A549 (cell line): ENCODE data around the gene ZSCAN2. TPM values are rescaled to one million over a fixed set of nuclear protein-coding genes. Genes with fewer than 3 reads are reported as not detected.

Source experiments
- ATAC-seq, 2 experiments: fragments of 200-7000 bp in 1 of 2; fragments of >200 bp in 1 of 2; cut with Nextera tagmentation in 1 of 2; cut with Tn5 transposase in 1 of 2; 3 replicates each; pipeline versions ENCODE4 v1.8.0 to v1.9.1; 2018 to 2020; ENCODE audit warnings: mild to moderate bottlenecking in 1 of 2, moderate library complexity in 1 of 2
- CTCF ChIA-PET: fragments of 300-600 bp; sonication (Branson Sonifier 250); formaldehyde crosslinking; extraction: SDS; loops from one replicate; lab custom pipeline; 2021; ENCODE audit warnings: antibody characterized with exemption, inconsistent platforms; lab: Yijun Ruan, JAX
- POLR2A ChIA-PET: fragments of 350-600 bp; formaldehyde crosslinking; extraction: SDS; loops from one replicate; lab custom pipeline; 2021; ENCODE audit warnings: antibody characterized with exemption, inconsistent platforms; lab: Yijun Ruan, JAX
- DNase-seq, 2 experiments: peaks; one replicate each; pipeline versions ENCODE4 v3.0.0 to v3.0.0-alpha.2; 2011 to 2016; ENCODE audit warnings: low read depth in 1 of 2, low spot score in 1 of 2
- FAIRE-seq: peaks from 2 replicates; lab custom pipeline; 2011; peaks lifted over from hg19 to GRCh38; lab: Jason Lieb, UNC
- H3K27ac ChIP-seq, 2 experiments: fragments of >200 bp; sonication (Bioruptor Twin); formaldehyde crosslinking; 3 replicates each; pipeline ENCODE4 v1.5.1; 2016 to 2017
- H3K4me1 ChIP-seq: fragments of >200 bp; sonication (Bioruptor Twin); formaldehyde crosslinking; 3 replicates; pipeline ENCODE4 v1.6.1; 2016
- H3K4me2 ChIP-seq: fragments of >200 bp; sonication (Bioruptor Twin); formaldehyde crosslinking; 3 replicates; pipeline ENCODE4 v1.6.1; 2016
- H3K4me3 ChIP-seq: fragments of >200 bp; sonication (Bioruptor Twin); formaldehyde crosslinking; 3 replicates; pipeline ENCODE4 v1.5.1; 2016
- H3K9me3 ChIP-seq: fragments of >200 bp; sonication (Bioruptor Twin); formaldehyde crosslinking; 3 replicates; pipeline ENCODE4 v1.6.1; 2016
- BCL3 ChIP-seq: fragments of >200 bp; sonication (Bioruptor Twin); formaldehyde crosslinking; IDR thresholded peaks from 3 replicates; pipeline ENCODE4 v1.6.1; 2016
- BHLHE40 ChIP-seq: IDR thresholded peaks from 2 replicates; pipeline ENCODE4 v1.6.1; 2012; ENCODE audit warnings: low read depth, low read length, inconsistent platforms
- CHD2 ChIP-seq: fragments of 150-350 bp; IDR thresholded peaks from 2 replicates; pipeline ENCODE4 v1.6.1; 2014; ENCODE audit warnings: low read length; ENCODE audit not compliant: partially characterized antibody
- E2F6 ChIP-seq: IDR thresholded peaks from 2 replicates; pipeline ENCODE4 v1.6.1; 2012; ENCODE audit warnings: low read depth, borderline replicate concordance
- FOSL2 ChIP-seq, 2 experiments: fragments of 450-650 bp in 1 of 2; fragments of >200 bp in 1 of 2; sonication (Bioruptor Twin) in 1 of 2; formaldehyde crosslinking; IDR thresholded peaks; 2 replicates each; pipeline versions ENCODE4 v1.5.0 to v1.6.1; 2016 to 2020; ENCODE audit warnings: mild to moderate bottlenecking in 1 of 2, moderate library complexity in 1 of 2
- HMGXB4 ChIP-seq: fragments of 250-450 bp; sonication (Bioruptor Pico); IDR thresholded peaks from 2 replicates; pipeline ENCODE4 v1.5.0; 2021; ENCODE audit warnings: mild to moderate bottlenecking, moderate library complexity, borderline replicate concordance
- JUN ChIP-seq, 2 experiments: fragments of >200 bp; sonication (Bioruptor Twin); formaldehyde crosslinking; IDR thresholded peaks; 2 replicates in 1 of 2; 3 replicates in 1 of 2; pipeline ENCODE4 v1.6.1; 2016 to 2017
- KDM5A ChIP-seq: fragments of 200-600 bp; sonication (generic); IDR thresholded peaks from 2 replicates; pipeline ENCODE4 v1.6.1; 2016; ENCODE audit warnings: antibody characterized with exemption, mild to moderate bottlenecking
- MAZ ChIP-seq: fragments of 150-350 bp; IDR thresholded peaks from 2 replicates; pipeline ENCODE4 v1.6.1; 2014; ENCODE audit warnings: antibody characterized with exemption, low read depth, low read length, borderline replicate concordance
- MYC ChIP-seq: IDR thresholded peaks from 2 replicates; pipeline ENCODE4 v1.6.1; 2012; ENCODE audit warnings: mild to moderate bottlenecking, inconsistent platforms, low read length, improper control_type of control experiment, borderline replicate concordance
- NFE2L2 ChIP-seq: fragments of 150-350 bp; conservative IDR thresholded peaks from 2 replicates; pipeline ENCODE4 v1.6.1; 2014; ENCODE audit warnings: low read length
- PHF8 ChIP-seq: fragments of 200-600 bp; sonication (generic); IDR thresholded peaks from 2 replicates; pipeline ENCODE4 v1.6.1; 2016; ENCODE audit warnings: low read depth, mild to moderate bottlenecking, antibody characterized with exemption, moderate library complexity, borderline replicate concordance
- POLR2A ChIP-seq: IDR thresholded peaks from 2 replicates; pipeline ENCODE4 v1.6.1; 2012; ENCODE audit warnings: mild to moderate bottlenecking, low read length
- POLR2AphosphoS2 ChIP-seq: conservative IDR thresholded peaks from 2 replicates; pipeline ENCODE4 v1.6.1; 2012; ENCODE audit warnings: low read length, improper control_type of control experiment, inconsistent platforms
- RAD21 ChIP-seq, 2 experiments: fragments of >200 bp in 1 of 2; sonication (Bioruptor Twin) in 1 of 2; formaldehyde crosslinking in 1 of 2; IDR thresholded peaks in 1 of 2; conservative IDR thresholded peaks in 1 of 2; 2 replicates in 1 of 2; 3 replicates in 1 of 2; pipeline ENCODE4 v1.6.1; 2012 to 2018; ENCODE audit warnings: inconsistent platforms in 1 of 2
- RCOR1 ChIP-seq: fragments of 150-350 bp; IDR thresholded peaks from 2 replicates; pipeline ENCODE4 v1.6.1; 2014; ENCODE audit warnings: antibody characterized with exemption, low read length, low read depth
- SMC3 ChIP-seq: fragments of >200 bp; sonication (Bioruptor Twin); formaldehyde crosslinking; IDR thresholded peaks from 3 replicates; pipeline ENCODE4 v1.6.1; 2018; ENCODE audit warnings: inconsistent platforms
- SREBF2 ChIP-seq: fragments of 450-650 bp; IDR thresholded peaks from 2 replicates; pipeline ENCODE4 v1.6.1; 2014; ENCODE audit warnings: mild to moderate bottlenecking, moderate library complexity
- ZC3H11A ChIP-seq: fragments of 450-650 bp; IDR thresholded peaks from 2 replicates; pipeline ENCODE4 v1.6.1; 2014; ENCODE audit warnings: antibody characterized with exemption, mild to moderate bottlenecking
- WGBS: methylation state at CpG from one replicate; pipeline ENCODE4 v1.1.6; 2017; ENCODE audit errors: missing lambda C conversion rate; 5-methylcytosine and 5-hydroxymethylcytosine counted together
- polyA plus RNA-seq, 4 experiments: library from polyadenylated mRNA; depleted of rRNA in 3 of 4; stranded (reverse); fragments of >200 nt; fragmentation: RNase III in 1 of 4; extraction: RNeasy Plus Mini Kit Qiagen cat#74134 plus additional on column Dnase treatment in 1 of 4; gene quantifications; 2 replicates in 3 of 4; 3 replicates in 1 of 4; pipeline ENCODE4 v1.2.3, GENCODE V29; 2011 to 2017
- TF ChIP-seq, protein P1 (sequence below): fragments of >200 bp; sonication (Bioruptor Twin); formaldehyde crosslinking; IDR thresholded peaks from 3 replicates; pipeline ENCODE4 v1.5.1; 2016
- TF ChIP-seq, protein P2 (sequence below): IDR thresholded peaks from 2 replicates; pipeline ENCODE4 v1.6.1; 2012
- TF ChIP-seq, protein P3 (sequence below): fragments of 200-600 bp; sonication (generic); IDR thresholded peaks from 2 replicates; pipeline ENCODE4 v1.6.1; 2016; ENCODE audit warnings: antibody characterized with exemption, mild to moderate bottlenecking, moderate library complexity
- TF ChIP-seq, protein P4 (sequence below): fragments of 450-650 bp; IDR thresholded peaks from 2 replicates; pipeline ENCODE4 v1.6.1; 2014; ENCODE audit warnings: antibody characterized with exemption

ZSCAN2 gene
- polyA plus RNA-seq, 2 of the 4 experiments (the other 2 are of a cell fraction), result 16.5 to 17.5 TPM

DNA sequence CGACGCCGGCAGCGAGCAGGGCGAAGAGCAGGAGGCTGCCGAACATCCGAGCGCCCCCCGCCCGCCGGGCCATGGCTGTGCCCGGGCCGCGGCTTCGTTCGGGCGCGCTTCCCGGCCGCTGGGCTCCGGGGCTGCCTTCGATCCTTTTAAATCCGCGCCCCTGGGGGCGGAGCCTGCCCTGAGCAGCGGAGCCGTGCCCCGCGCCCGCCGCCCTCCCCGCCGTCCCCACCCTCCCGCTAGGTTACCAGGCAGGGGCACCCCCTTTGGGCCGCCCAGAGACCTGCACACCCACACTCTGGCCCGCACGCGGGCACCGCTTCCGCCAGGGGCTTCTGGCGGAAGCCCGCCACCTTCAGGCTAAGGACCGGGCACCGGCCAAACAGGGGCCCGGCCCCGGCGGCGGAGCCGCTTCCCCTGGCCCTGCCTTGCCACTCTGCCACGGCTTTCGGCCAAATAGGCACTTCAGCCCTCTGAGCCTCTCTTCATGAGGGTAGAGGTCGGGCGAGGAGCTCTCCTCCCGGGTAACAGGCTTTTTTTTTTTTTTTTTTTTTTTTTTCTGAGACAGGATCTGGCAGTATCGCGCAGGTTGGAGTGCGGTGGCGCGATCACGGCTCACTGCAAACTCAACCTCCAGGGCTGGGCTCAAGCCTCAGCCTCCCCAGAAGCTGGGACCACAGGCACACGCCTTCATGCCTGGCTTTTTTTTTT, 57.4 kb downstream of the ZSCAN2 start, which contains the start of gene NMB:
TSS of gene NMB (minus strand) at position 120 of the 708 bp plus-strand sequence. CDS start at position 73, 47 bp downstream.
- Histone ChIP-seq H3K27ac (peak within 1 kb of the TSS; percentile 83 to 88), H3K4me1 (peaks cover 29% of the 10 kb centered on the region), H3K4me2 (peak within 1 kb of the TSS; percentile 79), H3K9me3 (no peaks in the 10 kb centered on the region), H3K4me3 (peak within 1 kb of the TSS; percentile 47)
- ChIA-PET POLR2A (interaction anchor here (0.6 to 2.2 kb wide), 15 partner anchors 17 to 384 kb away, joined by 3 to 27 read pairs (median 4); partner anchors contain the start of gene SEC11A), CTCF (interaction anchor here (0.6 to 8.6 kb wide), 42 partner anchors 10 to 899 kb away, joined by 3 to 85 read pairs (median 4); partner anchors contain the start of gene SEC11A)
- TF ChIP-seq, protein P1, sequence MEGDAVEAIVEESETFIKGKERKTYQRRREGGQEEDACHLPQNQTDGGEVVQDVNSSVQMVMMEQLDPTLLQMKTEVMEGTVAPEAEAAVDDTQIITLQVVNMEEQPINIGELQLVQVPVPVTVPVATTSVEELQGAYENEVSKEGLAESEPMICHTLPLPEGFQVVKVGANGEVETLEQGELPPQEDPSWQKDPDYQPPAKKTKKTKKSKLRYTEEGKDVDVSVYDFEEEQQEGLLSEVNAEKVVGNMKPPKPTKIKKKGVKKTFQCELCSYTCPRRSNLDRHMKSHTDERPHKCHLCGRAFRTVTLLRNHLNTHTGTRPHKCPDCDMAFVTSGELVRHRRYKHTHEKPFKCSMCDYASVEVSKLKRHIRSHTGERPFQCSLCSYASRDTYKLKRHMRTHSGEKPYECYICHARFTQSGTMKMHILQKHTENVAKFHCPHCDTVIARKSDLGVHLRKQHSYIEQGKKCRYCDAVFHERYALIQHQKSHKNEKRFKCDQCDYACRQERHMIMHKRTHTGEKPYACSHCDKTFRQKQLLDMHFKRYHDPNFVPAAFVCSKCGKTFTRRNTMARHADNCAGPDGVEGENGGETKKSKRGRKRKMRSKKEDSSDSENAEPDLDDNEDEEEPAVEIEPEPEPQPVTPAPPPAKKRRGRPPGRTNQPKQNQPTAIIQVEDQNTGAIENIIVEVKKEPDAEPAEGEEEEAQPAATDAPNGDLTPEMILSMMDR, result peak; percentile 83
- TF ChIP-seq ZC3H11A, result no peak
- TF ChIP-seq FOSL2 (IDR thresholded peaks at IDR 0.05), result no peak
- no peak for TF ChIP-seq FOSL2 (CRISPR knock-in tag; IDR thresholded peaks at IDR 0.05)
- peak; percentile 81 for TF ChIP-seq SMC3
- TF ChIP-seq, protein P2, sequence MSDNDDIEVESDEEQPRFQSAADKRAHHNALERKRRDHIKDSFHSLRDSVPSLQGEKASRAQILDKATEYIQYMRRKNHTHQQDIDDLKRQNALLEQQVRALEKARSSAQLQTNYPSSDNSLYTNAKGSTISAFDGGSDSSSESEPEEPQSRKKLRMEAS, result peak; percentile 80
- TF ChIP-seq E2F6, result peak; percentile 62; the same call in 1 of the 2 replicates
- TF ChIP-seq MYC, result peak; percentile 80; the same call in 1 of the 2 replicates
- TF ChIP-seq, protein P3, sequence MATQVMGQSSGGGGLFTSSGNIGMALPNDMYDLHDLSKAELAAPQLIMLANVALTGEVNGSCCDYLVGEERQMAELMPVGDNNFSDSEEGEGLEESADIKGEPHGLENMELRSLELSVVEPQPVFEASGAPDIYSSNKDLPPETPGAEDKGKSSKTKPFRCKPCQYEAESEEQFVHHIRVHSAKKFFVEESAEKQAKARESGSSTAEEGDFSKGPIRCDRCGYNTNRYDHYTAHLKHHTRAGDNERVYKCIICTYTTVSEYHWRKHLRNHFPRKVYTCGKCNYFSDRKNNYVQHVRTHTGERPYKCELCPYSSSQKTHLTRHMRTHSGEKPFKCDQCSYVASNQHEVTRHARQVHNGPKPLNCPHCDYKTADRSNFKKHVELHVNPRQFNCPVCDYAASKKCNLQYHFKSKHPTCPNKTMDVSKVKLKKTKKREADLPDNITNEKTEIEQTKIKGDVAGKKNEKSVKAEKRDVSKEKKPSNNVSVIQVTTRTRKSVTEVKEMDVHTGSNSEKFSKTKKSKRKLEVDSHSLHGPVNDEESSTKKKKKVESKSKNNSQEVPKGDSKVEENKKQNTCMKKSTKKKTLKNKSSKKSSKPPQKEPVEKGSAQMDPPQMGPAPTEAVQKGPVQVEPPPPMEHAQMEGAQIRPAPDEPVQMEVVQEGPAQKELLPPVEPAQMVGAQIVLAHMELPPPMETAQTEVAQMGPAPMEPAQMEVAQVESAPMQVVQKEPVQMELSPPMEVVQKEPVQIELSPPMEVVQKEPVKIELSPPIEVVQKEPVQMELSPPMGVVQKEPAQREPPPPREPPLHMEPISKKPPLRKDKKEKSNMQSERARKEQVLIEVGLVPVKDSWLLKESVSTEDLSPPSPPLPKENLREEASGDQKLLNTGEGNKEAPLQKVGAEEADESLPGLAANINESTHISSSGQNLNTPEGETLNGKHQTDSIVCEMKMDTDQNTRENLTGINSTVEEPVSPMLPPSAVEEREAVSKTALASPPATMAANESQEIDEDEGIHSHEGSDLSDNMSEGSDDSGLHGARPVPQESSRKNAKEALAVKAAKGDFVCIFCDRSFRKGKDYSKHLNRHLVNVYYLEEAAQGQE, result peak; percentile 70
- peak in 1 of 2 experiments; percentile 55; a peak in 2 of 5 replicates for TF ChIP-seq JUN (IDR thresholded peaks at IDR 0.05)
- peak; percentile 48; the same call in 1 of the 2 replicates for TF ChIP-seq PHF8
- peak; percentile 77 for TF ChIP-seq CHD2
- TF ChIP-seq RCOR1, result no peak
- TF ChIP-seq, protein P4, sequence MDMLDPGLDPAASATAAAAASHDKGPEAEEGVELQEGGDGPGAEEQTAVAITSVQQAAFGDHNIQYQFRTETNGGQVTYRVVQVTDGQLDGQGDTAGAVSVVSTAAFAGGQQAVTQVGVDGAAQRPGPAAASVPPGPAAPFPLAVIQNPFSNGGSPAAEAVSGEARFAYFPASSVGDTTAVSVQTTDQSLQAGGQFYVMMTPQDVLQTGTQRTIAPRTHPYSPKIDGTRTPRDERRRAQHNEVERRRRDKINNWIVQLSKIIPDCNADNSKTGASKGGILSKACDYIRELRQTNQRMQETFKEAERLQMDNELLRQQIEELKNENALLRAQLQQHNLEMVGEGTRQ, result no peak
- TF ChIP-seq RAD21 (conservative IDR thresholded peaks at IDR 0.05 in 1 of 2, IDR thresholded peaks at IDR 0.05 in 1 of 2), result peak; percentile 38 to 73
- TF ChIP-seq BCL3, result peak; percentile 33; the same call in 2 of the 3 replicates
- TF ChIP-seq NFE2L2, result no peak; the same call in 1 of the 2 replicates
- TF ChIP-seq POLR2AphosphoS2, result no peak
- peak; percentile 26 for TF ChIP-seq POLR2A
- TF ChIP-seq MAZ, result peak; percentile 96; the same call in 1 of the 2 replicates
- 0 out of 2 replicates have a peak, but pooled peaks have one; percentile 14 for TF ChIP-seq BHLHE40
- no peak for TF ChIP-seq SREBF2
- peak; percentile 61; the same call in 1 of the 2 replicates for TF ChIP-seq HMGXB4 (CRISPR knock-in tag)
- peak; percentile 28; the same call in 1 of the 2 replicates for TF ChIP-seq KDM5A
- DNase-seq (peak; percentile 89 to 99), ATAC-seq (peak; percentile 78 to 85), FAIRE-seq (no peak)
- WGBS, result 1% methylated on average over 28 of the region's 61 CpGs
